Suprapubic skin (tissue), 4 donors: ENCODE measurements around the gene B4GALT4.

Experiments used
- CTCF ChIP-seq, 2 donors: fragments of 200-600 bp in 1 of 2; fragments of 450-650 bp in 1 of 2; sonication (generic) in 1 of 2; IDR thresholded peaks; one replicate each; pipeline ENCODE4 v1.5.1; 2016 to 2019; ENCODE audit warnings: antibody characterized with exemption in 2 of 2, mild to moderate bottlenecking in 1 of 2, moderate library complexity in 1 of 2
- EP300 ChIP-seq: sonication (generic); formaldehyde crosslinking; IDR thresholded peaks from one replicate; pipeline ENCODE4 v1.6.1; 2017; ENCODE audit warnings: antibody characterized with exemption
- POLR2A ChIP-seq, 2 donors: fragments of 450-650 bp; IDR thresholded peaks; one replicate each; pipeline ENCODE4 v1.6.1; 2017; ENCODE audit warnings: antibody characterized with exemption in 2 of 2, mild to moderate bottlenecking in 2 of 2, moderate library complexity in 2 of 2
- POLR2AphosphoS5 ChIP-seq, 3 donors: sonication (generic); formaldehyde crosslinking; IDR thresholded peaks; one replicate each; pipeline ENCODE4 v1.6.1; 2017; ENCODE audit warnings: antibody characterized with exemption in 3 of 3

DNA sequence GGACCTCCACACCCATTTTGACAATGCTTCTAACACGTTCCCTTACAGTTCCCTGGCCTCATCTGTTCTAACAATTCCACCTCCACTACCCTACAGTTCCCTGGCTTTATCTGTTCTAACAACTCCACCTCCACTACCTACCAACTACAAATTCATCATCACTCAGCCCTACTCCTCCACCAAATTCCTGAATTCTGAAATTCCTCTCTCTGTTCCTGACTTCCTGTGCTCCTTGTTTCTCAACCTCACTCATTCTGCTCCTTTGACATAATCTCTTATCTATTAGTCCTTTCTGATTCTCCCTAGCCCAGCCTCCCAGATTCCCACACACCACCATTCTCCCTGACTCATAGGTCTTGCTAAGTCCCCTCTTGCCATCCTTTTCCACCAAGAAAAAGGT lies 44.8 kb downstream of the B4GALT4 start:
- TF ChIP-seq CTCF (IDR thresholded peaks at IDR 0.05) (no peak), POLR2A (IDR thresholded peaks at IDR 0.05) (no peak), POLR2AphosphoS5 (IDR thresholded peaks at IDR 0.05) (no peak), EP300 (no peak)
